Measurements from ENCODE around the gene LIMCH1. TPM values are rescaled to one million over a fixed set of nuclear protein-coding genes. Genes with fewer than 3 reads are reported as not detected.

LIMCH1 gene
- total RNA-seq, 1 donor from 2014 or later, result 53.8 TPM

- no peak for DNase-seq
Observed at GRCh38 chr4:41571422-41571821, 33.5 kb downstream of the LIMCH1 start.

- no peak for DNase-seq
Observed at GRCh38 chr4:41572516-41572915, 34.6 kb downstream of the LIMCH1 start.

- DNase-seq, result no peak
Observed at GRCh38 chr4:41572956-41573355, 35.0 kb downstream of the LIMCH1 start.

GRCh38 chr4:41573502-41574001 is 35.6 kb downstream of the LIMCH1 start:
- DNase-seq, result peak; percentile 36

GRCh38 chr4:41575207-41575606 is 37.2 kb downstream of the LIMCH1 start:
- no peak for DNase-seq

- DNase-seq, result no peak
Observed at GRCh38 chr4:41575665-41576064, 37.7 kb downstream of the LIMCH1 start.

DNA sequence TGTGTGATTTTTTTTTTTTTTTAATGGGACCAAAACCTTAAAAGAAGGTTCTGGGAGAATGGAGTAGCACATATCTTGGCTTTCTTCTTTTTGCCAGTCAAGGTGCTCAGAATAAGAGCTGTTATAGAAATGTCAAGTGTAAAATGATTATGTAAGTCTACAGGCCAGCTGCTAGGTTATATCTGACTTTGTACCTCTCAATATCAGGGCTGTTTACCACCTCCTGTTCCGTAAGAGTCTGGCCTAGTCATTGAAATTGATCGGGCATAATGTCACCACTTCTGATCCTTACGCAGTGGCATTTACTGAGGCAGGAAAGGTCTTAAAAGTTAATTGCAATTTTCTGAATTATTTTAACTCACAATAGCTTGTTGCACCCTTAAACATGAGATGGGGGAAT is 41.1 kb downstream of the LIMCH1 start:
- no peak for DNase-seq

DNA sequence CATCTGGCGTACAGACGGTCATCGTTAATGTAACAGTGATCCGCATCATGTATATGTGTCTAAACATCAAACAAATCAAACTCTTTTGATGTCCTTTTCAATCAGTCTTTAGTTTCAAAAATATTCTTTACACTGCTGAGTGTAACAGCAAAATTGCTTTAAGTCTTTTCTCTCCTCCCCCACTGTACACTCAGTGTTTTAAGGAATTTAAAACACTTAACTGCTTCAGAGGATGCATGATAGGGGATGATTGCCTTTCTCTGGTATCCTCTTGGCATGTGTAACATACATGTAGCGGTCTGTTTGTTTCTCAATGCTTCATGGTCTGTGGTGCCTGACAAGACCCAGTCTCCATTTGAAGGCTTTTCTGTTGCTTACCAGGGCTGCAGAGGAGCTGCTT is 41.6 kb downstream of the LIMCH1 start:
- DNase-seq, result no peak

DNA sequence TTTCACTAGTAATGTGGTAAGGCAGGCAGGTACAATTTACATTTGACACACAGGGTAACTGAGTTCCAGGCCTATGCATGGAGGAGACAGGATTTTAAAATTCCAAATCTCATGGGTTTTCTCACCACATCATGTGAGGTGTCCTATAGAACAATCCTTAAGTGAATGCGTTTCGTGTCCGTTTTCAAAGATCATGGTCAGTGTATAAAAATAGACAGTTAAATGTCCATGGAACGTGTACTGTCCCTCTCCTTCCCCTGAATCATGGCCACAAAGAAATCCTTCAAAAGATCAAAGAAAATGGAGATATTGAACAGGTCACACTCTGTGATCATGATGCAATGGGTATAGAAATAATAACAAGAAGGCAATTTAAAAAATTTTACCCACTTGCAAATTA is 42.0 kb downstream of the LIMCH1 start:
- DNase-seq, result no peak

- no peak for DNase-seq
Observed at GRCh38 chr4:41586675-41587225, 48.8 kb downstream of the LIMCH1 start.

- DNase-seq, result no peak
Observed at GRCh38 chr4:41587286-41587685, 49.3 kb downstream of the LIMCH1 start.

- peak; percentile 75 for DNase-seq
Observed at GRCh38 chr4:41590591-41590990, 52.6 kb downstream of the LIMCH1 start.

DNA sequence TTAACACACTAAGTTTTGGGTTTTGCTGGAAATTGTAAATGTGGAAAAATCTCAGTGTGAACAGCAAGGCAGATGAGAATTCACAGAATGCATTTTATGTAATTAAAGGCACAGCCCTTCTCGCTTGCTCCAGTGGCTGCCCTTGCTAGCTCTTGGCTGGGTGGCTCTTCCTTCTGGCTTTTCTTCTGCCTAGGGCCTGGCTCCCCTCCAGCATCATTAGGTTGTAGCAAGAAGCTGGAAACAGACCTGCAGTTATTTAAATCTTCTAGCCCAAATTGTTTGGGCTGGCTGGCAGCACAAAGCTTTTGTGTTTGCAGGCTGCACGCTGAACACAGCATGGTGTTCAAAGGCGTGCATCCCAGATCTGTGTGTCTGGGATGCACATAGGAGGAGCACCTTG is 56.5 kb downstream of the LIMCH1 start:
- peak; percentile 23 for DNase-seq

DNA sequence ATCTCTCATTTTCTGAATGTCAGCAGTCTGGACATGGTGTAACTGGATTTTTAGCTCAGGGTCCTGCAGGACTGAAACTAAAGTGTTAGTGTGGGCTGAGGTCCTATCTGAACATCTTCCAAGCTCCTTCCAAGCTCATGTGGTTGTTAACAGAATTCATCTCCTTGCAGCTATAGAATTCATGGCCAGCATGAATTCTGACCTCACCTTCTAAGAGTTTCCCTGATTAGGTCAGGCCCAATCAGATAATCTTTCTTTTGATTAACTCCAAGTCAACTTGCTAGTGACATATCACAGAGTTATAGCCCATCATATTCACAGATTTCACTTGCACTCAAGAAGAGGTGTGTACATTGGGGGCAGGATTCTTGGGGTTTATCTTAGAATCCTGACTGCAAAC is 59.5 kb downstream of the LIMCH1 start:
- DNase-seq, result no peak

DNA sequence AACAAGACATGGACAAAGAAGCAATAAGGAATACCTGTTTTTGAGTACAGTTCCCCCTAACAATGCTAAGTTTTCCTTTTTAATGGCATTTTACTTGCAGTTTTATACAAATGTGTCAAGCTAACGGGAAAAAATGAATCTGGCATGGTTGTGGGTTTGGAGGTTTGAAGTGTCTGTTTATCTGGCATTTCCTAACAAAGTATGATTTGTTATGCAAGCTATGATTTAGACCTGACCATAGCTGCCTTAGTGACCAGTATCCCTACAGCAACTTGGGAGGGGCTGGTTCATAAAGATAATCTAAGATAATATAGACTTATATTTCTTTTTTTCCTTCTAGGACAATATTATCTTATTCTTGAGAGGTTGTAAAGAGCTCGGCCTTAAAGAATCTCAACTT is 60.6 kb downstream of the LIMCH1 start:
- DNase-seq, result no peak

DNA sequence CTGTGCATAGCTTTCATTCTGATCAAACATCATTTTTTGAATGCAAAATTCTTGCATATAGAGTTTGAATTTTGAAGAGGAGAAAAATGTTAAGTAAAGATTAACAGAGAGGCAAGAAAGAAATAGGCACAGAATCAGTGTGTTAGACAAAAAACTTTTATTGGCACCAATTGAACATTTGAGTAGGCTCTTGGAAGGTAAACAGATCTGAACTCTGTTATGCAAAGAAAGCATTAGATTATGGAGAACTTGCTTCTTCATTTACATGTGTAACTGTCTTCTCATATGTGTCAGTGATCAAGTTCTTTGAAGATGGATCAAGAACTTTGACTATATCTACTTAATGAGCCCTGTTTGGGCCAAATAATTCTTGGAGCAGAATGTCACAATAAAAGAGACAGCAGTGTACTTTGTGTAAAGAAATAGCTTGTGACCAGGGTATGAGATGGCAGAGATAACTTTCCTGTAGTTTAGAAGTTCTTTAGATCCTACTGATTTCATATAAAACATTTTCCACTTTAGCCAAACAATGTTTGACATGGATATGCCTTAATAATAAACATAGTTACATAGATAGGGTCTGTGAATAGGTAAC is 61.3 kb downstream of the LIMCH1 start:
- DNase-seq, result no peak

GRCh38 chr4:41600243-41600912 is 62.4 kb downstream of the LIMCH1 start:
- peak; percentile 95 for DNase-seq

DNA sequence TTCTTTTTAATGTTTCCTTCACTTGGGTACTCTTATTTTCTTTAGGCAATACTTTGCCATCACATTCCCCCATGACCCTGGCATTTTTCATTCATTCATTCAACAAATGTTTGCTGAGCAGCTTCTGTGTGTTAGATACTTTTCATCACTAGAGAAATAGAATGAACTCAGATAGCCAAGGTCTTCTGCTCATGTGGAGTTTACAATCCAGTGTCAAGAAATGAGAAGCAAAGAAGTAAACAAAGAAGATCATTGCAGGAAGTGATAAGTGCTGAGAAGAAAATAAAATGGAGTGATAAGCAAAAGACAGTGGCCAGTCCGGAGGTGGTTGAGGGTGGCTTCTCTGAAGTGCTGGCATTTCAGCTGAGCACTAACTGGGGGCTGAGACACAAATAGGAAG is 63.1 kb downstream of the LIMCH1 start:
- no peak for DNase-seq

DNA sequence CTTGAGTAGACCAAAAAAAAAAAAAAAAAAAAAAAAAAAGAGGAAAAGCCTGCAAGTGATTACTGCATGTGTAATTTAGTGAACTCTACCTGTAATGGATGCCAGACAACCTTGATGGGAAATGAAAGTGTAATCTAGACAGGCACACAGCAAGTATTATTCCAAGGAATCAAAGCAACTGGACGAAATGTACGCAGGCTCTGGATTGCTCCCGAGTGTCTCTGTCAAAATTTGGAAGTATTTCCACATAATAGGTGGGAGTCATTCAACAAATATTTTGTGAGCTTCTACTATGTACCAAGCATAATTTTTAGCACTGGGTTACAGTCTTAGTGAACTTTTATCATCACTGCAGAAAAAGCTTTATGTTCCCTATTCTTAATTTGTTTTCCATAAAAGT is 64.2 kb downstream of the LIMCH1 start:
- no peak for DNase-seq

- DNase-seq, result no peak
Observed at GRCh38 chr4:41602886-41603498, 65.0 kb downstream of the LIMCH1 start.

GRCh38 chr4:41609851-41610250 is 71.9 kb downstream of the LIMCH1 start:
- DNase-seq, result no peak

- DNase-seq, result no peak
Observed at GRCh38 chr4:41610474-41610873, 72.5 kb downstream of the LIMCH1 start.

- no peak for DNase-seq
Observed at GRCh38 chr4:41611124-41611838, 73.3 kb downstream of the LIMCH1 start.
